Activated CD4-positive, CD25-positive, alpha-beta regulatory T cell (primary cell): ENCODE results near the gene ERAP2.
"Not testable (repeated sequence)": the region's sequence is repeated elsewhere in the genome, so short reads cannot be mapped to it uniquely, and the experiment has no call there.

Source experiments
- DNase-seq, 4 experiments: peaks; one replicate each; lab custom pipeline; 2025; lab: John Stamatoyannopoulos, UW

ERAP2 gene

DNA sequence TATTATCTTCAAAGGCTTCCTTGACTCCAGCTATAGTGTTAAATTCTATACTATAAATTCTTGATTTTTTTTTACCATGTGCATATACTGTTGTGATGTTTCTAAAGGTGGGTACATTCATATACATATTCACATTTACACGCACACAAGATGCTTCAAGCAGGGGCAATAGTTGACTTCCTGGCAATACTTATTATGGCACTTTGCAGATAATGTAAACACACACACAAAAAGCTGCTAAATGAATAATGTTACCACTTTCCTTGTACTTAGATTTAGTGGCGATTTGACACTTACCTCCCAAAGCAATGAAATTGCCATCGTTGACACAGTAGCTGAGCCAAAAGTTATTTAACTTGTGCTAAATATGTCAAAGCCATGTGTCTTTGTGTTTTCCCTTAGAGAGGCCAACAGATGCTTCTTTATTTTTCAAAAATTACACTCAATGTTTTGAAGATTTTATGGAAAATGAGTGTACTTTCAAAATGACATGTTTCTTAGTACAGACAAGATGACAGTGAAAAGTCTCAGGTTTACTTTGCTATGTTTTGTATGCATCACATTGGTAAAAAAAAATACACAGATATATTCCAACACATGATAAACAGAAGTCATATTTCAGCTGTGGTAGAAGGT, 12.2 kb upstream of the ERAP2 start:
- no peak for DNase-seq

DNA sequence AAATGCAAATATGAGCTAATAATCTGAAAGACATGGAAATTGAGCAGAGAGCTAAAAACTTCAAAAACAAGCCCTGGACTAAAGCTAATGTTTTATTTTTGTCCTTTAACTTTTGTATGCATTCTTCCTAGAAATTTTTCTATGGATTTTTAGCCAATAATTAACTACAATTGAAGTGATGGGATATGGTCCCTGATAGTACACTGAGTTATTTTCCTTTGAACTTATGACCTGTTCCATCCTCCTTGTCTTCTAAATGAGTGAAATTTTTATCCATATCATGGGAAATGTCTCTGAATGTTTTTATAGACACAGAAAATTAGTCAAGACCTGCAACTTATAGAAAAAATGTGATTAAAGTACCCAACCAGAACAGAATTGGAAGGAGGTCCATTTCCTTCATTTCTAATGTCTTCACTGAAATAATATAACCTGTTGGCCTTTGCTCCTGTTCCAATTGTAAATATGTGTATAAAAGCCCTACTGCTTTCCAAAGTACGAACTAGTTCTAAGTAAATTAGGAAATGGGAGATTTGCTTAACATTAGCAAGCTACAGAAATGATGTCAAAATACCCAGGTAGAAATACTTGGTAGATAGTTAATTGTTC, 11.3 kb upstream of the ERAP2 start:
- no peak for DNase-seq

DNA sequence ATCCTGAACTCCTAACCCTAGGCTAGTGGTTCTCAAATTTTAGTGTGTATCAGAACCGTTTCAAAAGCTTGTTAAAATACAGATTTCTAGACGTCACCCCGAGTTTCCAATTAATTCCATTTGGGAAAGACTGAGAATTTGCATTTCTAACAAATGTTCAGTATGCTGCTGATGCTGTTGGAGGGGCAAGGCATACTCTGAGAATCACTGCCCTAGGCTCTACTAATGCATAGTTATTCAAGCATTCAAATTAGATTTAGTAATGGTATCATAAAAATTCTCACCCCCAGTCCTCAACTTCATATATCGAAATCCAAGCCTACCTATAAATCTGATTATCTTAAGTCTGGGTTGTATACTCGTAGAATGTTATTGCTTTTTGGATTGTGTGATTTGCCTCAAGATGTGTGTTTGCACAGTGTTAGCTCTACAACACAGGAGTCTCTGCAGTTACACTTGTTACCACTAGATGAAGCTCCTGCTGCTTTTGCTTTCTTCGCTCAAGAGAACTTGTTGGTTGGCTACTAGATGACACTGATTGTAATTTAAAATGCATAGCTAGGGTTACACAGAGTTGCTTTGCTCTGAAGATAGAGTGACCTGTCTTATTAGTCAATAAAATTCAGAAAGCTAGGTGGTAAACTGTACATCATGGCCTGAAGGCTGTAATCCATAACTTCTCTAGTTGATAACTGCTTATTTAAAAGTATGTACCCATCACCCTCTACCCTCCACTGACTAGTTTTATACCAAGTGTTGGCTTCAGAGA, 7.5 kb upstream of the ERAP2 start:
- no peak for DNase-seq

DNA sequence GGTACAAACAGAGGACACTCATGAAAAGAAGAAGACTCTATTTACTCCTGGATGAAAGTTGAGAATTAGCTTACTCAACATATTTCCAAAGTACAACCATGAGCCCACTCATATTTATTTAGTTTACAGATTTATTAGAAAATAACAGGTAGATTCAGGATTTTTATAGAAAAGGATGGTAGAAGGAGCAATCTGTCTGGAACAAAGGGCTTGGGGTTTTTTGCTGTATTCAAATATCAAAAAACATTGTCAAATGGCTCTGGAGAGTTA, 7.0 kb upstream of the ERAP2 start:
- no peak for DNase-seq

DNA sequence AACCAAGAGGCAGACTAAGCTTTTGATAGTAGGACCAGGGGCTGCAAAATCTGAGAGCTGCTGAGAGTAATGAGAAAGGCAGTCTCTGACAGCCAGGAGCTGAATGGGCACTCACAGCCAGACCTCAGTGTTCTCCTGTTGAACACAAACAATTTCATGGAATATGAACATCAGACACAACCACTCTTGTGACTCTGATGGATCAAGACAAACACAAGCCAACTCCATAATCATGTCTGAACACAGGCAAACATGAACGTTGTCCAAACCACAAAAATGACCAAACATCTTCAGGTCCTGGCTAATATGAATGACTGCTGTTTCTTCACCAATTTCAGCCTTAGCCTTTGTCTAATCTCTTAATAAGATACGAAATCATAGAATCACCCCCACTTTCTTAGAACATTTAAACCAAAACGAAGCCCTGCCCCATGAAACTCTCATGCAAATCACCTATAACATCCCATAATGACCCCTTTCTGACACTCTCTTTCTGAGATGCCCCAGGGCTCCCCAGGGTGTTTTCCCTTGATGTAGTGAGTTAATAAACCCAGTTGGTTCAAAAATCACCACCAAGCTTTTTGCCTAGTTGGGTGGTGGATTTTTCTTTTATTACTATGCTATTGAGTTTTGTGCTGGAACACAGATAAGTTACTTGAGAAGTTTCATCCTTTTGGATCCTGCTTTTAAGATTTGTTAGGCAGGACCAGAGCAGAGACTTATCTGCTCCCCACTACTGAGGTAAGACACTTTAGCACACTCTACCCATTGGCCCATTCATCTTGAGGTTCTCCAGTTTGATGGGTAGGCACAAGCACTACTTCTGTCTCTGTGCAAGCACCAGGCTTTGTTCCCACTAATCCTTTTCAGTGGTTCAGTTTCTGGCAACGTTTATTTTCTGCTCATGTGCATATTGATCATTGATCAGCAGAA, 5.9 kb upstream of the ERAP2 start:
- peak in 1 of 4 experiments; percentile 7 for DNase-seq

DNA sequence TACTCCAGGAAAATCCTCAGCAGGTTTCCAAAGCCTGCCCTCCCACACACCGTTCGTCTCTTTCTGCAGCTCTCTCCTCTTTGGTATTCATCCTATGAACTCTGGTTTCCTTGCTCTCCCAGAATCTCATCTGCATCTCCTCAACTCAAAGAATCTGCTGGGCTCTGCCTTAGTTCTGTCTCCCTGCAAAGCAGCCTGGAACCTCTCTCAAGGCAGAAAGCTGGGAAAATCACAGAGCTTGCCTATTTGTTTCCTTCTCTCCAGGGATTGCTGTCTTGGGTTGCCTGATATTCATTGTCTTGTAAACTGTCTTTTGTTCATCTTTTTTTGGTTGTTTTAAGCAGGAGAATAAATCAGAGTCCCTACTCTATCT, 5.3 kb upstream of the ERAP2 start:
- DNase-seq = no peak

DNA sequence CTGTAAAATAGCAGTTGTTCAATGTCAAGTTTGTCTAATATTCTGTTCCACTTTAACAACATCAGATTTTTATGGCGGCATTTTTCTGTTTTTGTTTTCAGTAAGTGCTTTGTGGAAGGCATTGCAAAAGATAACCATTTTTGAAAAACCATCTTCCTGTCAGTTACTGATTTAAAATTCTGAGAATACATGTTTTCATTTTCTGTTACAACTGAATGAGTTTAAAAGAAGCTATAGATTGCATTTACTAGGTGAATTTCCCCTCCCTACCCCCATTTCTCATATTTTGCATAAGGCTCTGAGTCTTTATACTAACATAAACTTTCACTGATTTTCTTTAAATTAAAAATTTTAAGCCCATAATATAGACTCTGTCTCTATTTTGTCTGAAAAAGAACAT, 4.6 kb upstream of the ERAP2 start:
- DNase-seq = no peak

DNA sequence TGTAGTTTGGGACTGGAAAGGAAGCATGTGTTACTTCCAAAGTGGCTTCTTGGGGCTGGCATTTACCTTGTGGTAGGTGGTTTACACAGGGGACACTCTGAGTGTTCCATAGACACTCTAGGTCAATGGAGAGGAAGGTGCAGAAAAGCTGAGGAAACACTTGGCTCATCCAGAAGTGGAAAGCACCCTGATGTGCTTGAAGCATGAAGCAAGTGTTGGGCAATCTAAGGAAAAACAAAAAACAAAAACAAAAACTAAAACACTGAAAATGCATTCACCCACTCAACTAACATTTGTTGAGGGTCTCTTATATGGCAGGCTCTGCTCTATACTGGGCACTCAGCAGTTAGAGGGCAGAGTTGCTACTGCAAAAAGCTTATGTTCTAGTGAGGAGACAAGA, 2.9 kb upstream of the ERAP2 start:
- DNase-seq = no peak

DNA sequence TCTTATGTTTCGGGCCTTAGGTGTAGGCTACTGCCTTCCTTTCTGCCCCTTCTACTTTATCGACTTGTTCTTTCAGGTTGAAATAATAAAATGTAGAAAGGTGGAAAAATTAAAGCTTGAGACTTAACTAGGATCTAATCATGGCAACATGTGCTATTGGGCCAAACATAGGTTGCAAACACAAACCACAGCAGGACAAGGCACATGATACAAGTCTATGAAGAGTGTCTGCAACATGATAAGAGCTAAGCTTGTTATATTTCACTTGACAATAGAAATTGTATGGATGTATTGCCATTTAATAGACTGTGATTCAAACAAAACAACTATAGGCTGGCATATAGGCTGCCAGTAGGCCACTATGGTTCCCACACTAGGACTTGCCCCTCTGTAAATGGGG, 1.7 kb upstream of the ERAP2 start:
- DNase-seq = no peak

DNA sequence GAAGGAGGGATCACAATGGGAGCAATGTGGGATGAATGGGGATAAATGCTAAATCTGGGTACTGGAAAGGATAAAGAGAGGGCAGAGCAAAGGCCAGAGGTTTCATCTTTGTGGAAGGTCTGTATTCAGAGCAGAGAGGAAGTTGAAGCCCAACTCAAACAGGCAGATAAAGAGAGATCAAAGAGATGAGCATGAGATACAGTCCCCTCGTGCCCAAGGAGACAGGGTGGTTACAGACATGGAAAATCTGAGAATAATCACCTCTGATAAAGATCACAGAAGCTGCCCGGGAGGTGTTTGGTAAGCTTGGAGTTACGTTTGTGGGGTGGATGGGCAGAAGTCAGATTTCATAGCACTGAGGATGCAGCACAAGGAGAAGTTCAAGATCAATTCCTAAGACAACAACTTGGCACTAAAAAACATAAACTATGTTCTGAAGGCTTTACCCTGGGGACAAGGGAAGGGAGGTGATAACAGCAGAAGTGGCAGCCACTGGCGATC, 459 bp upstream of the ERAP2 start:
- DNase-seq = no peak

DNA sequence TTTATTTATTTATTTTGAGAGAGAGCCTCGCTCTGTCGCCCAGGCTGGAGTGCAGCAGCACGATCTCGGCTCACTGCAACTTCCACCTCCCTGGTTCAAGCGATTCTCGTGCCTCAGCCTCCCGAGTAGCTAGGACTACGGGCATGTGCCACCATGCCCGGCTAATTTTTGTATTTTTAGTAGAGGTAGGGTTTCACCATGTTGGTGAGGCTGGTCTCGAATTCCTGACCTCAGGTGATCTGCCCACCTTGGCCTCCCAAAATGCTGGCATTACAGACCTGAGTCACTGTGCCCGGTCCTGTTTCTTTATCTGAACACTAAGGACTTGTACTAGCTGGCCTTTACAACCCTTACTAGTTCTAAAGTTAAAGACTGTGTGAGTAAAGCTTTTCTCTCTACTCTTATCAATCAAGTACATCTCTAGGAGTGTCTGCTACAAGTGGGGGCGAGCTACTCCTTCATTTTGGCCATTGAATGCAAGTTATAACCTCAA, 723 bp downstream of the ERAP2 start:
- DNase-seq = not testable (repeated sequence)

DNA sequence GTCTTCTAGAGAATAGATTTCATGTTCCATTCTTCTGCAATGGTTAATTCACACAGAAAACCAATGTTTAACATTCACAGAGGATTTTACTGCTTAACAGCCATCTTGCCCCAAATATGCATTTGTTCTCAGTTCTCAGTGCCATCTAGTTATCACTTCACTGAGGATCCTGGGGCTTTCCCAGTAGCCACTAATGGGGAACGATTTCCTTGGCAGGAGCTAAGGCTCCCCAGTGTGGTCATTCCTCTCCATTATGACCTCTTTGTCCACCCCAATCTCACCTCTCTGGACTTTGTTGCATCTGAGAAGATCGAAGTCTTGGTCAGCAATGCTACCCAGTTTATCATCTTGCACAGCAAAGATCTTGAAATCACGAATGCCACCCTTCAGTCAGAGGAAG, 3.4 kb downstream of the ERAP2 start:
- DNase-seq = no peak

DNA sequence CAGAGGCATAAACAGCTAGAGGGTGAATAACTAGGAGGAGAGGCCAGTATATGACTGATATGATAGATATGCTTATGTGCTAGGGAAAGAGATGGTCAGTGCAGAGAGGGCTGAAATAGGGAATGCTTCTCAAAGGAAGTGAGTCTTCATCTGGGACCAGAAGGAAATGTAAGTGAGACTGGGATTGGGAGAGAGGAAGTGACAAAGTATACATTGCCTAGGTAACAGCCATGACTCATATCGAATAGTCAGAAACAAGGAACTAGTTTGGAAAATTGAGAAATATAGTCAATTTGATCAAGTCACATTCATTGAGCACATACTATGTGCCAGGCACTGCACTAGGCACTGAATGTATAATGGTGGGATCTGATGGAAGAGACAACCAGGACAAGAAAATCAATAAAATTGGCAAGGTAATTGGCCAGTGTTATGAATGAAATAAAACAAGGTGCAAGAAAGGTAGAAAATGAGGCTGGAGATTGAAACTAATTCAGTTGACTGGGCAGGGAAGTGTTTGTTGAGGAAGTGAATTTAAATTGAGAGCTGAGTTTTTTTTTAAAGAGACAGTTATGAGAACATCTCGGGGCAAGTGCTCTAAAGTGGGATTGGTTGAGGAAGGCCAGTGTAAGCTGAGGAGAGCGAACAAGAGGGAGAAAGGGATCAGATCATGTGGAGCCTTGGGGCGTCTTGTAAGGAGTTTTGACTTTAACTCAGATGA, 4.3 kb downstream of the ERAP2 start:
- DNase-seq = no peak

DNA sequence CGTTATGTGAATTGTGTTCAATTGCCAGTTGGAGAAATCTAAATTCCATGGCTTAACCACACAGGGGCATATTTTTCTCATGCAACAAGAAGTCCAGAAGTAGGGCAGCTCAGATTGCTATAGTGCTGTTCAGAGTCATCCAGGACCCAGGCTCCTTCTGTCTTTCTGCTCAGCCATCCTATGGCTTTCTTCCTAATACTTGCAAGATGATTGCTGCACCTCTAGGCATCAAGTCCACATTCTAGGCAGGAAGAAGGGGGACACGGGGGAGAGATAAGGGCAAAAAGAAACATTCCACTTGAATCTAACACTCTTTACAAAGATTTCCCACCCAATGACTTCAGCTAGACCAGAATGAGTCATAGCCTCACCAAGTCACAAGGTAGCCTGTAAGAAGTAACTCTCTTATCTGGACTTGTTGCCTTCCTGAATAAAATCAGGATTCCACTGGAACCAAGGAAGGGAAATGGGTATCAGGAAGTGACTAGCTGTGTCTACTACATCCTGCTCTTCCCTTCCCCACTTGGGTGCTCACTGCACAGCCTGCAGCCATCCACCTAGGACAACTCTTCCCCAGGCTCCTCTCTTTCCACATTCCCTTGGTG, 5.3 kb downstream of the ERAP2 start:
- no peak for DNase-seq

DNA sequence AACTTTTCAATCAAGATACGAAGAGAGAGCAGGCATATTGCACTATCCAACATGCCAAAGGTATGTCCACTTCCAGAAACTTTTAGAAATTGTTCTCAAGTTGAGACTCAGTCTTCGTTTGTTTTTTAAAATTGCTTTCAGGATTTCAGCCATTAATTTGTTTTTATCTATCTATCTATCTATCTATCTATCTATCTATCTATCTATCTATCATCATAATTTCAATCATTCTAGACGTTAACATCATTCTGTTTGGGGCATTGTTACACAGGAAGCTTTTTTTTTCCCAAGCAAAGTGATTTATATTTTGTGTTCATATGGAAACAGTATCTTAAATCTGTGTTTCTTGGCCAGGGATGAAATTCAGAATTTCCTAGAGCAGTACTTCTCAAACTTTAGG, 7.6 kb downstream of the ERAP2 start:
- no peak for DNase-seq

DNA sequence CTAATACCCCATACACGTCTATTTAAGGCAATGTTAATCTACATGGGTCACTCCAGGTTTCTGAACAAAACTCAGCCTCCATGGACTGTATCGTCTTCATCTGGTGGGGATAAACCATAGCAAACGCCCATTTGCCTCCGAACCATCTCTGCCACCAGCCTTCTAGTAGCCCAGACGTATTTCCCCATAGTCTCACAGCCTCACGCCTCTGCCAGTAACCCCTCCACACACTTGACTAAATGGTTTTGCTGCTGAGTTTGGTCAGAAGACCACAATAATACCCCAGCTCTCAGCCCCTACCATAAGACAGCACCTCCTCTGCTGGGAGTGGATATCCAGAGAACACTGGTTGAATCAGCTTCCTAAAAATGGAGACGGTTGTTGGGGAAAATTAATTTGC, 8.7 kb downstream of the ERAP2 start:
- no peak for DNase-seq

DNA sequence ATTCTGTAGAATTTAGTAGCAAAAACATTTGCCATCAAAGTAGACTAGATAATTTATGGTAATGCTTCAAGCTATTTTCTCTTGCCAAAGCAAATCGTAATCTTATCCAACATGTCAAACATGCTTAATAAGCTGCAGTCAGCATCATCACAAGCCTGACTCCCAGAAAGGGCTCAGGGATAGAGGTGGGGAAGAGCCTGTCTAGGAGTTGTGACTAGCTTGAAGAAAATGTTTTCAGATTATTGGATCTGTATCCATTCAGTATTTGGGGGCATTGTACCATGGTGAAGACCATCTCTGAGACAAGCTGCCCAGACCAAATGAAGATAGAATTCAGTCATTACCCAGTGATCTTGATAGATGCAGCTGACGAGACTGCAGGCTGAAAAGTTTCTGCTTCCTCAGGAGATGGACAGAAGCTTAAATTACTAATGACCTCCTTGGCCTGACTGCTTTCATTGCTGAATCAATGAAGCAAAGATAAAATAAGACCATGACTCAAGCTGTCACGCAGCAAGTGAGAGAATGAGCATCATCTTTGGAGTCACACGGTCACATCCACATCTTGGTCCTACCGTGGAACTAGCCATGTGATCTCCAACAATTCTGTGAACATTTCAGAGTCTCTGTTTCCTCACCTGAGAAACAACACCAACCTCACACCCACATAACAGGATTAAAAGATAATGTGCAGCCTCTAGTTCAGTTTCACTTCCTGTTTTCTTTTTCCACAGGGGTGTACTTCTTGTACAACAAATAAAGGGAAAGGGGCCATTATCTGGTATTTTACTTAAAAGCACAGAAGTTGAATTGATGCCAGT, 9.4 kb downstream of the ERAP2 start:
- DNase-seq = no peak

DNA sequence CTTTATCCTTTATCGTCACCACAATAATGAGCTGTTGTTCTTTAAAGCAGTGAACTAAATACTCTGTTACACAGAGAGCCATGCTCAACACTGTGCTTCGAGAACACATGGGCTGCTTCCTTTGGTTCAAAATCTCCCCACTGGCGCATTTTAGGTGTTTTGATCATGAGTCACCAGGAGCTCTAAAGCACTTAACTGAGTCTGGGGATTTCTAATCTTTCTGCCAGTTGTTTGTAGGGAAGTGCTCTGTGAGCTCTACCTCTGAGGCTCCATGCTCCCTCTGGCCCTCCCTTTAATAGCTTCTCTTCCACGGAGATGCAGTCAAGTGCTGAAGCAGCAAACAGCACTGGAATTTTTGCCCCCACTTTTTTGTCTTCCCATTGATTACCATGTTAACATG, 17.0 kb downstream of the ERAP2 start:
- DNase-seq = no peak

DNA sequence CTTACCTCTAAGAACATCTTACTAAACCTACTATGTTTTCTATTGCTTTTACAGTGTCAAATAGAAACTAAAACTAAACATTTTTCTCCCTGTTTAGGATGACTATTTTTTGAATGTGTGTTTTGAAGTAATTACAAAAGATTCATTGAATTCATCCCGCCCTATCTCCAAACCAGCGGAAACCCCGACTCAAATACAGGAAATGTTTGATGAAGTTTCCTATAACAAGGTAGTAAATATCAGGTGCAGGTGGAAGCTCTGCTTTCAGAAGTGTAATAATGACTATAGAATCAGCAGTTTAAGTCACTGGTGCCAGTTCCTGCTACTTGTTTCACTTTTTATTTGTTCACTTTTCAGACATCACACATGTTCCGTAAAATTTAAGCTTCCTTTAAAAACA, 20.0 kb downstream of the ERAP2 start:
- DNase-seq = no peak

DNA sequence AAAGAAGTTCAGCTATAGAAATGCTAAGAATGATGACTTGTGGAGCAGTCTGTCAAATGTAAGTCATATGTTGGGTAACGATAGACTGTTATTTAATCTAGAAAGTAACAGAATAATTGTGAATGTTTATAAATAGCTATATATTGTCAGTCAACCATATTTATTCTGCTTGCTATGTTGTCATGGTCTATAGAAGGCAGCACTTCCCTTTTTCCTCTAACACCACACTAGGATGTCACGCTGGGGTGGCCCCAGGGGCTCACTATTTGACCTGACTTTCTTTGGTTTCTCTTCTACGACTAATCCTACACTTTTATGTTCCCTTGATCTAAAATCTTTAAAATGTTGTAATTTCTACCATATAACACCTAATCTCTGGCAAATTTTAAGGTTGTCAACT, 20.5 kb downstream of the ERAP2 start:
- no peak for DNase-seq
